Activated effector memory CD4-positive, alpha-beta T cell treated with Interleukin-2 at 50 U/mL for 16 hours (primary cell): ENCODE results near the gene ENPP6.

ENCODE experiments used
- DNase-seq: peaks from one replicate; pipeline ENCODE4 v3.0.0-alpha.2; 2020

ENPP6 gene

GRCh38 chr4:184102488-184102887 is 115.2 kb downstream of the ENPP6 start:
- DNase-seq: no peak

GRCh38 chr4:184101711-184102110 is 116.0 kb downstream of the ENPP6 start:
- no peak for DNase-seq

- DNase-seq: no peak
Measured at GRCh38 chr4:184100297-184100885, 117.3 kb downstream of the ENPP6 start.

- no peak for DNase-seq
Measured at GRCh38 chr4:184099535-184099966, 118.1 kb downstream of the ENPP6 start.

- no peak for DNase-seq
Measured at GRCh38 chr4:184099000-184099399, 118.7 kb downstream of the ENPP6 start.

GRCh38 chr4:184097815-184098214 is 119.9 kb downstream of the ENPP6 start:
- DNase-seq: no peak

- DNase-seq: no peak
Measured at GRCh38 chr4:184097241-184097605, 120.5 kb downstream of the ENPP6 start.

GRCh38 chr4:184096561-184097240 is 121.0 kb downstream of the ENPP6 start:
- DNase-seq: no peak

GRCh38 chr4:184094532-184095159 is 123.0 kb downstream of the ENPP6 start:
- DNase-seq: no peak

GRCh38 chr4:184091986-184092385 is 125.7 kb downstream of the ENPP6 start:
- DNase-seq: no peak

- no peak for DNase-seq
Measured at GRCh38 chr4:184090571-184090970, 127.1 kb downstream of the ENPP6 start.

- no peak for DNase-seq
Measured at GRCh38 chr4:184080674-184081073, 137.0 kb downstream of the ENPP6 start.

- no peak for DNase-seq
Measured at GRCh38 chr4:184074677-184075388, 142.8 kb downstream of the ENPP6 start.

- no peak for DNase-seq
Measured at GRCh38 chr4:184067931-184068554, 149.6 kb downstream of the ENPP6 start.

GRCh38 chr4:184066584-184067300 is 150.9 kb downstream of the ENPP6 start:
- DNase-seq: no peak

- DNase-seq: no peak
Measured at GRCh38 chr4:184064877-184065276, 152.8 kb downstream of the ENPP6 start.

- no peak for DNase-seq
Measured at GRCh38 chr4:184062769-184063168, 154.9 kb downstream of the ENPP6 start.

GRCh38 chr4:184061582-184061981 is 156.1 kb downstream of the ENPP6 start:
- no peak for DNase-seq

GRCh38 chr4:184059099-184059498 is 158.6 kb downstream of the ENPP6 start:
- no peak for DNase-seq

GRCh38 chr4:184058026-184058425 is 159.6 kb downstream of the ENPP6 start:
- no peak for DNase-seq

- no peak for DNase-seq
Measured at GRCh38 chr4:184056877-184057276, 160.8 kb downstream of the ENPP6 start.

- DNase-seq: no peak
Measured at GRCh38 chr4:184053434-184053833, 164.2 kb downstream of the ENPP6 start.

GRCh38 chr4:184052616-184053015 is 165.1 kb downstream of the ENPP6 start:
- DNase-seq: no peak
